Astrocyte of the spinal cord (primary cell): ENCODE data around the gene TBR1.

ENCODE experiments used
- DNase-seq: peaks from one replicate; pipeline ENCODE4 v3.0.0; 2011; ENCODE audit warnings: low read depth, low spot score
- H3K4me3 ChIP-seq: 2 replicates; pipeline ENCODE4 v1.5.1; 2011; ENCODE audit warnings: low read depth, mild to moderate bottlenecking, low read length, moderate library complexity
- CTCF ChIP-seq: IDR thresholded peaks from 2 replicates; pipeline ENCODE4 v1.5.1; 2012; ENCODE audit warnings: low read depth, mild to moderate bottlenecking, low read length, inconsistent platforms
- in situ Hi-C: cut with HindIII; loops from 2 replicates; pipeline ENCODE4 v1.10.0; 2017; ENCODE audit warnings: low sequenced_read_pairs

TBR1 gene

GRCh38 chr2:161415987-161416707 lies at the start of gene TBR1:
Gene TBR1 (plus strand): TSS chr2:161416297. CDS start chr2:161416411, 114 bp downstream.
- in situ Hi-C loops, result no loop called here
- H3K4me3 ChIP-seq, result no peak within 1 kb of the TSS
- peak; percentile 7 for DNase-seq
- TF ChIP-seq CTCF, result no peak

GRCh38 chr2:161367675-161368074 lies 48.4 kb upstream of the TBR1 start:
- in situ Hi-C loops, result no loop called here
- no peak for DNase-seq
- TF ChIP-seq CTCF, result no peak
- no peak overlapping the region for H3K4me3 ChIP-seq

- no peak for TF ChIP-seq CTCF
- in situ Hi-C loops, result no loop called here
- no peak overlapping the region for H3K4me3 ChIP-seq
- DNase-seq, result no peak
These were observed 46.8 kb upstream of the TBR1 start for GRCh38 chr2:161369311-161369710.

GRCh38 chr2:161370981-161371380 lies 45.1 kb upstream of the TBR1 start:
- DNase-seq, result no peak
- no peak for TF ChIP-seq CTCF
- in situ Hi-C loops, result no loop called here
- no peak overlapping the region for H3K4me3 ChIP-seq

GRCh38 chr2:161371869-161372268 lies 44.2 kb upstream of the TBR1 start:
- H3K4me3 ChIP-seq, result no peak overlapping the region
- TF ChIP-seq CTCF, result no peak
- DNase-seq, result no peak
- in situ Hi-C loops, result no loop called here

GRCh38 chr2:161373942-161374341 lies 42.2 kb upstream of the TBR1 start:
- peak; percentile 17 for DNase-seq
- H3K4me3 ChIP-seq, result no peak overlapping the region
- in situ Hi-C loops, result no loop called here
- no peak for TF ChIP-seq CTCF
